GM19240 (cell line): ENCODE data around the gene RUNX1.

ENCODE experiments used
- DNase-seq: peaks from one replicate; pipeline ENCODE4 v3.0.0; 2011; ENCODE audit warnings: low spot score; ENCODE audit not compliant: insufficient read length

The RUNX1 gene

GRCh38 chr21:34795548-34796180 lies 253.4 kb downstream of the RUNX1 start:
- no peak for DNase-seq

GRCh38 chr21:34795175-34795547 lies 253.9 kb downstream of the RUNX1 start:
- no peak for DNase-seq

GRCh38 chr21:34794686-34795085 lies 254.4 kb downstream of the RUNX1 start:
- no peak for DNase-seq

GRCh38 chr21:34793471-34793870 lies 255.6 kb downstream of the RUNX1 start:
- no peak for DNase-seq

- DNase-seq = no peak
Measured at GRCh38 chr21:34792504-34793089, 256.5 kb downstream of the RUNX1 start.

- DNase-seq = no peak
Measured at GRCh38 chr21:34791776-34792503, 257.2 kb downstream of the RUNX1 start.

GRCh38 chr21:34790834-34791233 lies 258.3 kb downstream of the RUNX1 start:
- no peak for DNase-seq

- DNase-seq = no peak
Measured at GRCh38 chr21:34790341-34790740, 258.8 kb downstream of the RUNX1 start.

- DNase-seq = no peak
Measured at GRCh38 chr21:34788879-34789278, 260.2 kb downstream of the RUNX1 start.

GRCh38 chr21:34783815-34784214 lies 265.3 kb downstream of the RUNX1 start:
- no peak for DNase-seq

GRCh38 chr21:34782506-34783360 lies 266.4 kb downstream of the RUNX1 start:
- DNase-seq = no peak

- DNase-seq = no peak
Measured at GRCh38 chr21:34781526-34781925, 267.6 kb downstream of the RUNX1 start.

GRCh38 chr21:34779860-34780259 lies 269.2 kb downstream of the RUNX1 start:
- no peak for DNase-seq

GRCh38 chr21:34775793-34776192 lies 273.3 kb downstream of the RUNX1 start:
- DNase-seq = no peak

GRCh38 chr21:34774750-34775149 lies 274.4 kb downstream of the RUNX1 start:
- no peak for DNase-seq

- DNase-seq = no peak
Measured at GRCh38 chr21:34771512-34772028, 277.5 kb downstream of the RUNX1 start.

GRCh38 chr21:34770576-34770975 lies 278.5 kb downstream of the RUNX1 start:
- no peak for DNase-seq

GRCh38 chr21:34768326-34768725 lies 280.8 kb downstream of the RUNX1 start:
- no peak for DNase-seq

GRCh38 chr21:34766862-34767261 lies 282.2 kb downstream of the RUNX1 start:
- DNase-seq = no peak

GRCh38 chr21:34765619-34766018 lies 283.5 kb downstream of the RUNX1 start:
- DNase-seq = no peak

GRCh38 chr21:34764715-34765284 lies 284.3 kb downstream of the RUNX1 start:
- DNase-seq = no peak
